CMK (cell line): ENCODE results near the gene RCOR3.
"Not testable (repeated sequence)": the region's sequence is repeated elsewhere in the genome, so short reads cannot be mapped to it uniquely, and the experiment has no call there.

ENCODE experiments used
- DNase-seq: peaks from one replicate; pipeline ENCODE4 v3.0.0-alpha.2; 2010; ENCODE audit warnings: low read depth

Gene RCOR3

GRCh38 chr1:211341999-211342398 is 82.8 kb downstream of the RCOR3 start:
- DNase-seq: no peak

GRCh38 chr1:211343607-211344006 is 84.4 kb downstream of the RCOR3 start:
- DNase-seq: no peak

GRCh38 chr1:211344152-211344618 is 85.0 kb downstream of the RCOR3 start:
- no peak for DNase-seq

GRCh38 chr1:211345719-211346118 is 86.6 kb downstream of the RCOR3 start:
- DNase-seq: no peak

GRCh38 chr1:211347077-211347844 is 88.1 kb downstream of the RCOR3 start:
- no peak for DNase-seq

- no peak for DNase-seq
Observed at GRCh38 chr1:211348547-211348946, 89.4 kb downstream of the RCOR3 start.

- DNase-seq: no peak
Observed at GRCh38 chr1:211349741-211350140, 90.6 kb downstream of the RCOR3 start.

GRCh38 chr1:211352055-211352454 is 92.9 kb downstream of the RCOR3 start:
- DNase-seq: not testable (repeated sequence)

- no peak for DNase-seq
Observed at GRCh38 chr1:211352465-211352864, 93.3 kb downstream of the RCOR3 start.

GRCh38 chr1:211352985-211353515 is 93.9 kb downstream of the RCOR3 start:
- peak; percentile 26 for DNase-seq

- no peak for DNase-seq
Observed at GRCh38 chr1:211353562-211354212, 94.5 kb downstream of the RCOR3 start.

GRCh38 chr1:211355873-211356272 is 96.7 kb downstream of the RCOR3 start:
- DNase-seq: no peak

- DNase-seq: no peak
Observed at GRCh38 chr1:211356723-211357407, 97.7 kb downstream of the RCOR3 start.

GRCh38 chr1:211358685-211359084 is 99.5 kb downstream of the RCOR3 start:
- no peak for DNase-seq

GRCh38 chr1:211359876-211360275 is 100.7 kb downstream of the RCOR3 start:
- no peak for DNase-seq

GRCh38 chr1:211361202-211361601 is 102.0 kb downstream of the RCOR3 start:
- DNase-seq: no peak
